NCI-H2196 treated with DMSO at 0.1 percent for 48 hours (cell line): ENCODE data around the gene TTC7B.
"Not testable (repeated sequence)": the region's sequence is repeated elsewhere in the genome, so short reads cannot be mapped to it uniquely, and the experiment has no call there.

ENCODE experiments used
- DNase-seq: peaks from one replicate; lab custom pipeline; 2025; ENCODE audit not compliant: unreplicated experiment; lab: John Stamatoyannopoulos, UW

Gene TTC7B

GRCh38 chr14:90815822-90816662, at the start of gene TTC7B:
TTC7B (minus strand) TSS chr14:90816430; CDS start chr14:90816295, 135 bp downstream.
- DNase-seq, result no peak

- DNase-seq, result no peak
Measured at GRCh38 chr14:90864741-90865140, 48.5 kb upstream of the TTC7B start.

- DNase-seq, result no peak
Measured at GRCh38 chr14:90858511-90858910, 42.3 kb upstream of the TTC7B start.

GRCh38 chr14:90857866-90858265, 41.6 kb upstream of the TTC7B start:
- no peak for DNase-seq

- DNase-seq, result not testable (repeated sequence)
Measured at GRCh38 chr14:90856115-90856514, 39.9 kb upstream of the TTC7B start.

GRCh38 chr14:90853116-90853515, 36.9 kb upstream of the TTC7B start:
- no peak for DNase-seq

GRCh38 chr14:90851327-90852036, 35.3 kb upstream of the TTC7B start:
- DNase-seq, result no peak

GRCh38 chr14:90850487-90850886, 34.3 kb upstream of the TTC7B start:
- DNase-seq, result no peak

GRCh38 chr14:90849787-90850444, 33.7 kb upstream of the TTC7B start:
- no peak for DNase-seq

- no peak for DNase-seq
Measured at GRCh38 chr14:90848944-90849731, 32.9 kb upstream of the TTC7B start.

- DNase-seq, result no peak
Measured at GRCh38 chr14:90846511-90846910, 30.3 kb upstream of the TTC7B start.

- DNase-seq, result no peak
Measured at GRCh38 chr14:90844321-90844720, 28.1 kb upstream of the TTC7B start.

GRCh38 chr14:90842726-90843125, 26.5 kb upstream of the TTC7B start:
- no peak for DNase-seq

GRCh38 chr14:90840667-90841066, 24.4 kb upstream of the TTC7B start:
- DNase-seq, result not testable (repeated sequence)

- DNase-seq, result no peak
Measured at GRCh38 chr14:90839889-90840266, 23.6 kb upstream of the TTC7B start.

- no peak for DNase-seq
Measured at GRCh38 chr14:90839024-90839888, 23.0 kb upstream of the TTC7B start.

- not testable (repeated sequence) for DNase-seq
Measured at GRCh38 chr14:90838531-90838930, 22.3 kb upstream of the TTC7B start.

- DNase-seq, result no peak
Measured at GRCh38 chr14:90837355-90837754, 21.1 kb upstream of the TTC7B start.

- no peak for DNase-seq
Measured at GRCh38 chr14:90836692-90837063, 20.4 kb upstream of the TTC7B start.

- DNase-seq, result no peak
Measured at GRCh38 chr14:90831821-90832220, 15.6 kb upstream of the TTC7B start.
